HepG2 (cell line): ENCODE measurements around the gene SLC12A5.

Experiments used
- CERS6 ChIP-seq: sonication (generic); formaldehyde crosslinking; IDR thresholded peaks from 2 replicates; pipeline ENCODE4 v1.5.0; 2020; ENCODE audit warnings: missing genetic modification reagents
- ZBTB7A ChIP-seq: sonication (generic); formaldehyde crosslinking; IDR thresholded peaks from 2 replicates; pipeline ENCODE4 v1.8.0; 2022; ENCODE audit warnings: mild to moderate bottlenecking, missing genetic modification reagents
- ZNF232 ChIP-seq: sonication (generic); formaldehyde crosslinking; IDR thresholded peaks from 2 replicates; pipeline ENCODE4 v1.4.0; 2020; ENCODE audit warnings: missing genetic modification reagents, borderline replicate concordance

GRCh38 chr20:46006022-46006705, 22.9 kb upstream of the SLC12A5 start:
- TF ChIP-seq ZBTB7A (CRISPR knock-in tag) (no peak), ZNF232 (CRISPR knock-in tag) (no peak), CERS6 (no peak)
